ENCODE data around the gene ETV6.

ETV6 gene

DNA sequence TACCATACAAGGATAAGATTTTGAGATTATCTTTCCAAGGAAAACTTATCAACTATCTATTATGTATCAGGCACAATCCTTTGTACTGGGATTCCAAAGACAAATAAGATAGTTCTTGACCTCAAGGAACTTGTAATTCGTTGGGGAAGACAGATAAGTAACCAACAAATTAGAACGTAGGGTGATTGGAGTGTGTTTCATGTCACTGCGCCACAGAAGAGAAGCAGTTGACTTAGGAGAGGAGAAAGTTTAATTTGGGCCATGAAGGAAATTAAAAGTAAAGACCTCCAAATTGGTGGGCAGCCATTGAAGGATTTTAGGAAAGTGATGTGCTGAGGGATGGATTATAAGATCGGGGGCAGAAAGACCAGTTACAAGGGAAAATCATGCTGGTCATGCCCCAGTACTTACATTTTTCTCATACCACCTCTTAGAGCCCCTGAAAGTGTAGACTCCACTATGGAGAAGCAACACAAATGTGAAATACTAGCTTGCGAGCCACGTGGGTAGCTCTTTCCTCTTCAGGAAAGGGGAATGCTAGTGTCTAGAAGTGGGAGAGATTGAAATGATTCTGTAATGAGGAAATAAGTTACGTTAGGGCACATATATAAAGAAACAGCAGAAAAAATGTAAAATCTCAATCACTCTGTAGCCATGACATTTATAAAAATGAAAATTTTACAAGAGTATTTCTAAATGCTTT is 148.7 kb downstream of the ETV6 start:
- peaks cover 89 to 92% of the 10 kb centered on the region in 2 experiments for H3K4me1 ChIP-seq (ENCODE audit: control insufficient read depth in 1 of 2, insufficient read depth in 1 of 2, low read depth in 1 of 2, low read length in 1 of 2)
- TF ChIP-seq, protein P1, sequence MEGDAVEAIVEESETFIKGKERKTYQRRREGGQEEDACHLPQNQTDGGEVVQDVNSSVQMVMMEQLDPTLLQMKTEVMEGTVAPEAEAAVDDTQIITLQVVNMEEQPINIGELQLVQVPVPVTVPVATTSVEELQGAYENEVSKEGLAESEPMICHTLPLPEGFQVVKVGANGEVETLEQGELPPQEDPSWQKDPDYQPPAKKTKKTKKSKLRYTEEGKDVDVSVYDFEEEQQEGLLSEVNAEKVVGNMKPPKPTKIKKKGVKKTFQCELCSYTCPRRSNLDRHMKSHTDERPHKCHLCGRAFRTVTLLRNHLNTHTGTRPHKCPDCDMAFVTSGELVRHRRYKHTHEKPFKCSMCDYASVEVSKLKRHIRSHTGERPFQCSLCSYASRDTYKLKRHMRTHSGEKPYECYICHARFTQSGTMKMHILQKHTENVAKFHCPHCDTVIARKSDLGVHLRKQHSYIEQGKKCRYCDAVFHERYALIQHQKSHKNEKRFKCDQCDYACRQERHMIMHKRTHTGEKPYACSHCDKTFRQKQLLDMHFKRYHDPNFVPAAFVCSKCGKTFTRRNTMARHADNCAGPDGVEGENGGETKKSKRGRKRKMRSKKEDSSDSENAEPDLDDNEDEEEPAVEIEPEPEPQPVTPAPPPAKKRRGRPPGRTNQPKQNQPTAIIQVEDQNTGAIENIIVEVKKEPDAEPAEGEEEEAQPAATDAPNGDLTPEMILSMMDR (IDR thresholded peaks at IDR 0.05), result no peak

GRCh38 chr12:11798856-11799501 is 149.5 kb downstream of the ETV6 start:
- H3K4me1 ChIP-seq (ENCODE audit: control insufficient read depth in 1 of 2, insufficient read depth in 1 of 2, low read depth in 1 of 2, low read length in 1 of 2), result peaks cover 96% of the 10 kb centered on the region in 2 experiments
- H3K9me3 ChIP-seq, result no peaks in the 10 kb centered on the region
- H3K4me3 ChIP-seq (ENCODE audit: low read depth in 1 of 2, low read length in 1 of 2), result no peak overlapping the region
- H3K36me3 ChIP-seq, result no peaks in the 10 kb centered on the region
- TF ChIP-seq, protein P1 (IDR thresholded peaks at IDR 0.05), result no peak
- no peaks in the 10 kb centered on the region for H3K27me3 ChIP-seq
- H3K27ac ChIP-seq, result peak overlapping the region; percentile 82

More for the DNA sequence above, 148.7 kb downstream of the ETV6 start:
- Histone ChIP-seq H3K27ac (peak overlapping the region; percentile 82), H3K36me3 (no peaks in the 10 kb centered on the region), H3K9me3 (no peaks in the 10 kb centered on the region), H3K4me3 (ENCODE audit: low read depth in 1 of 2, low read length in 1 of 2) (no peak overlapping the region), H3K27me3 (no peaks in the 10 kb centered on the region)

GRCh38 chr12:11799502-11799873 is 150.0 kb downstream of the ETV6 start:
- H3K27ac ChIP-seq, result peak overlapping the region; percentile 82
- H3K4me3 ChIP-seq (ENCODE audit: low read depth in 1 of 2, low read length in 1 of 2), result no peak overlapping the region
- H3K36me3 ChIP-seq, result no peaks in the 10 kb centered on the region
- TF ChIP-seq, protein P1 (IDR thresholded peaks at IDR 0.05), result no peak
- H3K9me3 ChIP-seq, result no peaks in the 10 kb centered on the region
- no peaks in the 10 kb centered on the region for H3K27me3 ChIP-seq
- H3K4me1 ChIP-seq (ENCODE audit: control insufficient read depth in 1 of 2, insufficient read depth in 1 of 2, low read depth in 1 of 2, low read length in 1 of 2), result peaks cover 92 to 95% of the 10 kb centered on the region in 2 experiments

DNA sequence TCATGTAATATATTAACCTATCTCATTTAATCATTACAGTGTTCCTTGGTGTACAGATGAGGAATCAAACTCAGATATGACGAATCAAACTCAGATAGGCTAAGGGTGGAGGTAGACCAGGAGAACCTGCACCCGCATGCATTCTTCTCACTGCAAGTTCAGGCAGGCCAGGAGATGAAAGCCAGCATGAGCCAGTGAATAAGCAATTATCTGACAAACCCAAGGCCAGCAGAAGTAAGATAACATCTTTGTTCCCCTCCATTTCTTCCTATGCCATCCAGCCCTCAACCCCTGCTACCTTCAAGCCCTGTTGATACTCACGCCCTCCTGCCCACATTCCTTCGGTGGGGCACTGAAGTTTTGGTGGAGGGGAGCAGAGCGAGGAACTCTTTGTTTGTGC is 152.2 kb downstream of the ETV6 start:
- Histone ChIP-seq H3K4me3 (ENCODE audit: low read depth in 1 of 2, low read length in 1 of 2) (peak overlapping the region in 1 of 2 experiments; percentile 7), H3K36me3 (no peaks in the 10 kb centered on the region), H3K4me1 (ENCODE audit: control insufficient read depth in 1 of 2, insufficient read depth in 1 of 2, low read depth in 1 of 2, low read length in 1 of 2) (peaks cover 71 to 74% of the 10 kb centered on the region in 2 experiments), H3K27ac (peak overlapping the region; percentile 82), H3K27me3 (no peaks in the 10 kb centered on the region), H3K9me3 (no peaks in the 10 kb centered on the region)
- TF ChIP-seq, protein P1 (IDR thresholded peaks at IDR 0.05), result no peak

DNA sequence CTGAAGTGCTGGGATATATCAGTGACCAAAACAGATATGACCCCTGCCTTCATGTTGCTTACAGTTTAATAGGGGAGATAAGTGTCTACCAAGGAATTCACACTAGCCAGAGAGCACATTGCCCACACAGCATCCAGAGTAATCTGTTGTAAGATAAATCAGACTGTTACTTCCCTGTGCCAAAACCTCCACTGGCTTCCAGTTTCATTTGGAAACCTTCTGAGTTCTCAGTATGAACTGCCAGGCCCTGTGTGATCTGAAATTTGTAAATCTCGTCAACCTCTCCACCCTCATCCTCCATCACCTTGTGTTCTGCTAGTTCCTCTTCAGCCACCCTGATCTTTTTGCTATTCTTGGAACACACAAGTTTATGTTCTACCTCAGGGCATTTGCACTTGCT is 154.7 kb downstream of the ETV6 start:
- Histone ChIP-seq H3K36me3 (no peaks in the 10 kb centered on the region), H3K9me3 (no peaks in the 10 kb centered on the region), H3K27me3 (no peaks in the 10 kb centered on the region), H3K4me1 (ENCODE audit: control insufficient read depth in 1 of 2, insufficient read depth in 1 of 2, low read depth in 1 of 2, low read length in 1 of 2) (peaks cover 54 to 63% of the 10 kb centered on the region in 2 experiments), H3K27ac (peak overlapping the region; percentile 48), H3K4me3 (ENCODE audit: low read depth in 1 of 2, low read length in 1 of 2) (no peak overlapping the region)
- TF ChIP-seq, protein P1 (IDR thresholded peaks at IDR 0.05), result no peak
